DND-41 (cell line): ENCODE results near the gene DVL2.

Source experiments
- ATAC-seq: fragments of 200-7000 bp; cut with Tn5 transposase; 3 replicates; pipeline ENCODE4 v1.9.1; 2021; ENCODE audit warnings: low read depth; ENCODE audit not compliant: insufficient read depth
- DNase-seq: peaks from one replicate; pipeline ENCODE4 v3.0.0-alpha.2; 2020
- H2AFZ ChIP-seq: 2 replicates; pipeline ENCODE4 v1.6.0; 2012; ENCODE audit warnings: low read depth, low read length
- H3K27ac ChIP-seq: 2 replicates; pipeline ENCODE4 v1.5.1; 2012; ENCODE audit warnings: low read length, inconsistent platforms
- H3K27me3 ChIP-seq: fragments of 200-600 bp; sonication (generic); 2 replicates; pipeline ENCODE4 v1.6.0; 2012; ENCODE audit warnings: low read length, mild to moderate bottlenecking, inconsistent platforms; ENCODE audit not compliant: insufficient read depth, poor library complexity
- H3K36me3 ChIP-seq: 2 replicates; pipeline ENCODE4 v1.5.1; 2012; ENCODE audit warnings: low read length, inconsistent platforms; ENCODE audit not compliant: insufficient read depth
- H3K4me1 ChIP-seq: 2 replicates; pipeline ENCODE4 v1.5.1; 2012; ENCODE audit warnings: mild to moderate bottlenecking, low read length; ENCODE audit not compliant: insufficient read depth
- H3K4me2 ChIP-seq: 2 replicates; pipeline ENCODE4 v1.6.0; 2012; ENCODE audit warnings: mild to moderate bottlenecking, moderate library complexity, low read length, inconsistent platforms; ENCODE audit not compliant: insufficient read depth
- H3K4me3 ChIP-seq, 2 experiments: fragments of 200-600 bp in 1 of 2; shearing (Covaris generic) in 1 of 2; 2 replicates each; pipeline ENCODE4 v1.5.1; 2012 to 2016; ENCODE audit warnings: inconsistent platforms in 2 of 2, low read length in 2 of 2, mild to moderate bottlenecking in 2 of 2, low read depth in 1 of 2, moderate library complexity in 1 of 2
- H3K79me2 ChIP-seq: 2 replicates; pipeline ENCODE4 v1.6.0; 2012; ENCODE audit warnings: low read length, inconsistent platforms; ENCODE audit not compliant: insufficient read depth
- H3K9ac ChIP-seq: 2 replicates; pipeline ENCODE4 v1.6.0; 2012; ENCODE audit warnings: low read depth, mild to moderate bottlenecking, inconsistent platforms, low read length, moderate library complexity
- H3K9me3 ChIP-seq: 2 replicates; pipeline ENCODE4 v1.5.1; 2012; ENCODE audit warnings: low read length, moderate library complexity, mild to moderate bottlenecking, inconsistent platforms; ENCODE audit not compliant: insufficient read depth, severe bottlenecking
- H4K20me1 ChIP-seq: 2 replicates; pipeline ENCODE4 v1.6.0; 2012; ENCODE audit warnings: low read length; ENCODE audit not compliant: insufficient read depth
- CTCF ChIP-seq: IDR thresholded peaks from 2 replicates; pipeline ENCODE4 v1.5.1; 2012; ENCODE audit warnings: borderline replicate concordance, low read length, moderate library complexity, mild to moderate bottlenecking; ENCODE audit not compliant: poor library complexity, severe bottlenecking; ENCODE audit errors: extremely low read depth
- EZH2 ChIP-seq: IDR thresholded peaks from 3 replicates; pipeline ENCODE4 v1.6.1; 2012; ENCODE audit warnings: borderline replicate concordance, low read depth, mild to moderate bottlenecking, moderate library complexity, low read length, inconsistent platforms; ENCODE audit not compliant: severe bottlenecking

The DVL2 gene

GRCh38 chr17:7208754-7209460 lies 25.4 kb downstream of the DVL2 start:
- Histone ChIP-seq H2AFZ (no peak overlapping the region), H3K9me3 (no peaks in the 10 kb centered on the region), H3K4me2 (no peak overlapping the region), H3K4me3 (no peak overlapping the region), H4K20me1 (no peaks in the 10 kb centered on the region), H3K4me1 (peaks cover 26% of the 10 kb centered on the region), H3K27ac (no peak overlapping the region), H3K9ac (no peak overlapping the region), H3K27me3 (no peaks in the 10 kb centered on the region), H3K79me2 (peaks cover 8% of the 10 kb centered on the region), H3K36me3 (no peaks in the 10 kb centered on the region; the same call in 1 of the 2 replicates)
- TF ChIP-seq CTCF (no peak), EZH2 (no peak)
- ATAC-seq (no peak), DNase-seq (no peak)

GRCh38 chr17:7208027-7208571 lies 26.2 kb downstream of the DVL2 start:
- Histone ChIP-seq H3K9me3 (no peaks in the 10 kb centered on the region), H3K9ac (no peak overlapping the region), H2AFZ (no peak overlapping the region), H3K4me2 (no peak overlapping the region), H3K27ac (no peak overlapping the region), H3K4me1 (peaks cover 19% of the 10 kb centered on the region), H4K20me1 (no peaks in the 10 kb centered on the region), H3K36me3 (peaks cover 8% of the 10 kb centered on the region), H3K79me2 (peaks cover 8% of the 10 kb centered on the region), H3K4me3 (no peak overlapping the region), H3K27me3 (no peaks in the 10 kb centered on the region)
- no peak for DNase-seq
- ATAC-seq = no peak
- TF ChIP-seq EZH2 (no peak), CTCF (no peak)

- no peak overlapping the region for H3K4me3 ChIP-seq
- no peak overlapping the region for H3K27ac ChIP-seq
- H3K9me3 ChIP-seq = no peaks in the 10 kb centered on the region
- H3K4me1 ChIP-seq = peaks cover 19% of the 10 kb centered on the region
- no peaks in the 10 kb centered on the region for H4K20me1 ChIP-seq
- peaks cover 7% of the 10 kb centered on the region for H3K79me2 ChIP-seq
- no peak for TF ChIP-seq EZH2
- TF ChIP-seq CTCF = no peak
- no peak overlapping the region for H3K9ac ChIP-seq
- no peak overlapping the region for H2AFZ ChIP-seq
- no peaks in the 10 kb centered on the region for H3K27me3 ChIP-seq
- H3K4me2 ChIP-seq = no peak overlapping the region
- H3K36me3 ChIP-seq = peaks cover 15% of the 10 kb centered on the region
- DNase-seq (no peak), ATAC-seq (no peak)
These were observed 27.0 kb downstream of the DVL2 start for GRCh38 chr17:7207120-7208001.
